Esophagus squamous epithelium (tissue), 4 donors: ENCODE measurements around the gene KIF4B.

Experiments used
- CTCF ChIP-seq, 6 experiments: fragments of 450-650 bp in 4 of 6; fragments of 200-600 bp in 2 of 6; sonication (generic) in 2 of 6; IDR thresholded peaks; one replicate each; pipeline ENCODE4 v1.5.1; 2016 to 2019; ENCODE audit warnings: antibody characterized with exemption in 6 of 6, mild to moderate bottlenecking in 4 of 6, moderate library complexity in 4 of 6
- POLR2A ChIP-seq, 4 donors: fragments of 450-650 bp; IDR thresholded peaks; one replicate each; pipeline ENCODE4 v1.6.1; 2017; ENCODE audit warnings: antibody characterized with exemption in 4 of 4, mild to moderate bottlenecking in 4 of 4, moderate library complexity in 3 of 4

GRCh38 chr5:154972476-154973080 lies 41.0 kb upstream of the KIF4B start:
- TF ChIP-seq CTCF (IDR thresholded peaks at IDR 0.05) (peak in 5 of 6 experiments; percentile 13 to 56 (median 43)), POLR2A (IDR thresholded peaks at IDR 0.05) (no peak)
